Activated CD4-positive, alpha-beta T cell treated with anti-CD3 and anti-CD28 coated beads for 36 hours (primary cell): ENCODE results near the gene XRCC5. TPM values are rescaled to one million over a fixed set of nuclear protein-coding genes. Genes with fewer than 3 reads are reported as not detected.

Experiments
- ATAC-seq: fragments of 200-7000 bp; cut with Tn5 transposase; one replicate; pipeline ENCODE4 v1.10.0; 2021; ENCODE audit warnings: mild to moderate bottlenecking, moderate library complexity
- CTCF ChIA-PET: fragments of 350-600 bp; sonication (Branson Sonifier 250); formaldehyde crosslinking; loops from one replicate; lab custom pipeline; 2021; ENCODE audit warnings: antibody characterized with exemption; lab: Charles Lee
- POLR2A ChIA-PET: fragments of 350-600 bp; sonication (Branson Sonifier 250); formaldehyde crosslinking; loops from one replicate; lab custom pipeline; 2021; ENCODE audit warnings: antibody characterized with exemption, inconsistent platforms; lab: Charles Lee
- DNase-seq: peaks from one replicate; pipeline ENCODE4 v3.0.0-alpha.2; 2020
- H3K27ac Mint-ChIP-seq: one replicate; pipeline ENCODE4 v1.8.0; 2021; ENCODE audit warnings: mixed read lengths
- H3K27me3 Mint-ChIP-seq: one replicate; pipeline ENCODE4 v1.8.0; 2021; ENCODE audit warnings: mixed read lengths
- H3K36me3 Mint-ChIP-seq: one replicate; pipeline ENCODE4 v1.8.0; 2021; ENCODE audit warnings: low read depth, mixed read lengths
- H3K4me1 Mint-ChIP-seq: one replicate; pipeline ENCODE4 v1.8.0; 2021; ENCODE audit warnings: mixed read lengths
- H3K4me3 Mint-ChIP-seq: one replicate; pipeline ENCODE4 v1.8.0; 2021; ENCODE audit warnings: mild to moderate bottlenecking, moderate library complexity, mixed read lengths
- H3K9me3 Mint-ChIP-seq: one replicate; pipeline ENCODE4 v1.8.0; 2021; ENCODE audit warnings: low read depth, mixed read lengths
- intact Hi-C, 2 experiments: fragments of 100-400 bp; cut with DNase I in 1 of 2; cut with micrococcal nuclease in 1 of 2; formaldehyde crosslinking; loops; one replicate each; pipeline versions ENCODE4 v1.14.2 to v1.15.1; 2022 to 2024; cut with DNase I, micrococcal nuclease
- total RNA-seq, 2 experiments: library from RNA; stranded (reverse); gene quantifications; one replicate each; pipeline ENCODE4 v1.2.3, GENCODE V29; 2021

The XRCC5 gene
- total RNA-seq, 2 experiments from 2014 or later = 395 to 536 TPM

GRCh38 chr2:216149741-216150140 is 40.6 kb downstream of the XRCC5 start:
- POLR2A ChIA-PET = interaction anchor here (0.7 kb wide), 1 partner anchor 24 kb away, joined by 3 read pairs; no protein-coding TSS in a partner anchor
- ATAC-seq = peak; percentile 35
- intact Hi-C loops = loop anchor here in 1 of 2 experiments (2.0 to 5.0 kb wide), 2 partner anchors 255 to 518 kb away; no protein-coding TSS in a partner anchor
- Mint-ChIP-seq H3K27me3 (no peaks in the 10 kb centered on the region), H3K4me1 (peaks cover 29% of the 10 kb centered on the region), H3K36me3 (peaks cover 66% of the 10 kb centered on the region), H3K4me3 (no peak overlapping the region), H3K9me3 (no peaks in the 10 kb centered on the region), H3K27ac (peak overlapping the region; percentile 34)
- no peak for DNase-seq
- CTCF ChIA-PET = interaction anchor here (0.8 to 1.6 kb wide), 8 partner anchors 9 to 255 kb away, joined by 3 to 5 read pairs (median 4); no protein-coding TSS in a partner anchor

- Mint-ChIP-seq H3K27me3 (no peaks in the 10 kb centered on the region), H3K4me1 (peaks cover 31% of the 10 kb centered on the region), H3K36me3 (peaks cover 78% of the 10 kb centered on the region), H3K9me3 (no peaks in the 10 kb centered on the region), H3K27ac (peak overlapping the region; percentile 73), H3K4me3 (no peak overlapping the region)
- DNase-seq = no peak
- ChIA-PET POLR2A (no interaction called here), CTCF (no interaction called here)
- ATAC-seq = peak; percentile 60
- intact Hi-C loops = loop anchor here in 1 of 2 experiments (1.0 to 5.0 kb wide), 3 partner anchors 11 to 516 kb away; no protein-coding TSS in a partner anchor
These were observed 42.3 kb downstream of the XRCC5 start for GRCh38 chr2:216151313-216152025.

- Mint-ChIP-seq H3K9me3 (no peaks in the 10 kb centered on the region), H3K27ac (no peak overlapping the region), H3K4me1 (peaks cover 28% of the 10 kb centered on the region), H3K36me3 (peaks cover 74% of the 10 kb centered on the region), H3K27me3 (no peaks in the 10 kb centered on the region), H3K4me3 (no peak overlapping the region)
- ChIA-PET POLR2A (no interaction called here), CTCF (interaction anchor here (0.8 kb wide), 1 partner anchor 16 kb away, joined by 3 read pairs; no protein-coding TSS in a partner anchor)
- DNase-seq (no peak), ATAC-seq (no peak)
- intact Hi-C loops = no loop called here
These were observed 46.8 kb downstream of the XRCC5 start for GRCh38 chr2:216155954-216156353.

GRCh38 chr2:216156822-216157221 is 47.7 kb downstream of the XRCC5 start:
- no peak overlapping the region for H3K27ac Mint-ChIP-seq
- H3K9me3 Mint-ChIP-seq = no peaks in the 10 kb centered on the region
- H3K4me1 Mint-ChIP-seq = peaks cover 24% of the 10 kb centered on the region
- intact Hi-C loops = no loop called here
- no peaks in the 10 kb centered on the region for H3K27me3 Mint-ChIP-seq
- POLR2A ChIA-PET = no interaction called here
- CTCF ChIA-PET = interaction anchor here (0.9 to 1.1 kb wide), 2 partner anchors 21 to 27 kb away, joined by 3 to 4 read pairs; no protein-coding TSS in a partner anchor
- no peak for ATAC-seq
- peaks cover 74% of the 10 kb centered on the region for H3K36me3 Mint-ChIP-seq
- H3K4me3 Mint-ChIP-seq = no peak overlapping the region
- no peak for DNase-seq

GRCh38 chr2:216159144-216159543 is 50.0 kb downstream of the XRCC5 start:
- H3K4me3 Mint-ChIP-seq = no peak overlapping the region

GRCh38 chr2:216159646-216160045 is 50.5 kb downstream of the XRCC5 start:
- H3K4me1 Mint-ChIP-seq = peaks cover 28% of the 10 kb centered on the region
- H3K27ac Mint-ChIP-seq = no peak overlapping the region
- POLR2A ChIA-PET = interaction anchor here (0.7 kb wide), 2 partner anchors 27 to 220 kb away, joined by 3 to 4 read pairs; no protein-coding TSS in a partner anchor
- no peak for DNase-seq
- H3K9me3 Mint-ChIP-seq = no peaks in the 10 kb centered on the region
- H3K36me3 Mint-ChIP-seq = peaks cover 72% of the 10 kb centered on the region
- intact Hi-C loops = loop anchor here in 1 of 2 experiments (5.0 kb wide), 2 partner anchors 32 to 38 kb away; no protein-coding TSS in a partner anchor
- H3K4me3 Mint-ChIP-seq = no peak overlapping the region
- H3K27me3 Mint-ChIP-seq = no peaks in the 10 kb centered on the region
- CTCF ChIA-PET = interaction anchor here (0.6 to 6.4 kb wide), 11 partner anchors 10 to 245 kb away, joined by 3 to 52 read pairs (median 3); no protein-coding TSS in a partner anchor
- no peak for ATAC-seq

More at GRCh38 chr2:216159144-216159543, 50.0 kb downstream of the XRCC5 start:
- intact Hi-C loops = no loop called here
- ATAC-seq (no peak), DNase-seq (no peak)
- Mint-ChIP-seq H3K9me3 (no peaks in the 10 kb centered on the region), H3K36me3 (peaks cover 72% of the 10 kb centered on the region), H3K4me1 (peaks cover 24% of the 10 kb centered on the region), H3K27me3 (no peaks in the 10 kb centered on the region), H3K27ac (peak overlapping the region; percentile 25)
- CTCF ChIA-PET = interaction anchor here (0.6 to 6.4 kb wide), 9 partner anchors 9 to 246 kb away, joined by 3 to 52 read pairs (median 3); no protein-coding TSS in a partner anchor
- POLR2A ChIA-PET = interaction anchor here (0.7 kb wide), 2 partner anchors 27 to 220 kb away, joined by 3 to 4 read pairs; no protein-coding TSS in a partner anchor

- peaks cover 36% of the 10 kb centered on the region for H3K4me1 Mint-ChIP-seq
- no peaks in the 10 kb centered on the region for H3K27me3 Mint-ChIP-seq
- intact Hi-C loops = loop anchor here in 1 of 2 experiments (5.0 kb wide), 2 partner anchors 33 to 37 kb away; no protein-coding TSS in a partner anchor
- H3K27ac Mint-ChIP-seq = no peak overlapping the region
- CTCF ChIA-PET = interaction anchor here (1.2 to 6.4 kb wide), 6 partner anchors 11 to 50 kb away, joined by 3 to 52 read pairs (median 4); no protein-coding TSS in a partner anchor
- H3K4me3 Mint-ChIP-seq = no peak overlapping the region
- POLR2A ChIA-PET = no interaction called here
- no peaks in the 10 kb centered on the region for H3K9me3 Mint-ChIP-seq
- no peak for ATAC-seq
- peaks cover 75% of the 10 kb centered on the region for H3K36me3 Mint-ChIP-seq
- no peak for DNase-seq
These were observed 51.6 kb downstream of the XRCC5 start for GRCh38 chr2:216160786-216161185.

GRCh38 chr2:216161967-216162366 is 52.8 kb downstream of the XRCC5 start:
- H3K36me3 Mint-ChIP-seq = peaks cover 75% of the 10 kb centered on the region
- peak overlapping the region; percentile 43 for H3K27ac Mint-ChIP-seq
- no peak overlapping the region for H3K4me3 Mint-ChIP-seq
- CTCF ChIA-PET = interaction anchor here (0.7 to 6.4 kb wide), 7 partner anchors 10 to 51 kb away, joined by 3 to 52 read pairs (median 3); no protein-coding TSS in a partner anchor
- no peaks in the 10 kb centered on the region for H3K27me3 Mint-ChIP-seq
- no peaks in the 10 kb centered on the region for H3K9me3 Mint-ChIP-seq
- intact Hi-C loops = loop anchor here (1.0 to 5.0 kb wide), 3 partner anchors 11 to 35 kb away; no protein-coding TSS in a partner anchor
- POLR2A ChIA-PET = no interaction called here
- ATAC-seq = no peak
- peaks cover 38% of the 10 kb centered on the region for H3K4me1 Mint-ChIP-seq
- DNase-seq = no peak

GRCh38 chr2:216163518-216163917 is 54.4 kb downstream of the XRCC5 start:
- Mint-ChIP-seq H3K27ac (peak overlapping the region; percentile 21), H3K4me1 (peaks cover 38% of the 10 kb centered on the region), H3K36me3 (peaks cover 80% of the 10 kb centered on the region), H3K27me3 (no peaks in the 10 kb centered on the region), H3K9me3 (no peaks in the 10 kb centered on the region), H3K4me3 (no peak overlapping the region)
- ATAC-seq = no peak
- ChIA-PET CTCF (interaction anchor here (6.4 kb wide), 1 partner anchor 8 kb away, joined by 52 read pairs; no protein-coding TSS in a partner anchor), POLR2A (interaction anchor here (0.6 kb wide), 1 partner anchor 1432 kb away, joined by 8 read pairs; no protein-coding TSS in a partner anchor)
- DNase-seq = no peak
- intact Hi-C loops = loop anchor here in 1 of 2 experiments (5.0 kb wide), 2 partner anchors 34 to 36 kb away; no protein-coding TSS in a partner anchor

GRCh38 chr2:216164087-216164486 is 54.9 kb downstream of the XRCC5 start:
- no peak for ATAC-seq
- Mint-ChIP-seq H3K9me3 (no peaks in the 10 kb centered on the region), H3K4me3 (no peak overlapping the region), H3K36me3 (peaks cover 84% of the 10 kb centered on the region), H3K4me1 (peaks cover 42% of the 10 kb centered on the region), H3K27ac (no peak overlapping the region), H3K27me3 (no peaks in the 10 kb centered on the region)
- CTCF ChIA-PET = no interaction called here
- POLR2A ChIA-PET = no interaction called here
- DNase-seq = no peak
- intact Hi-C loops = loop anchor here in 1 of 2 experiments (5.0 kb wide), 2 partner anchors 33 to 37 kb away; no protein-coding TSS in a partner anchor

- ChIA-PET POLR2A (no interaction called here), CTCF (no interaction called here)
- no peak for DNase-seq
- no peak overlapping the region for H3K4me3 Mint-ChIP-seq
- H3K36me3 Mint-ChIP-seq = peaks cover 85% of the 10 kb centered on the region
- H3K9me3 Mint-ChIP-seq = no peaks in the 10 kb centered on the region
- H3K27me3 Mint-ChIP-seq = no peaks in the 10 kb centered on the region
- H3K27ac Mint-ChIP-seq = peak overlapping the region; percentile 23
- intact Hi-C loops = loop anchor here in 1 of 2 experiments (5.0 kb wide), 2 partner anchors 33 to 37 kb away; no protein-coding TSS in a partner anchor
- peaks cover 43% of the 10 kb centered on the region for H3K4me1 Mint-ChIP-seq
- no peak for ATAC-seq
These were observed 55.4 kb downstream of the XRCC5 start for GRCh38 chr2:216164576-216164975.
